ENCODE measurements around the gene MRAS. TPM values are rescaled to one million over a fixed set of nuclear protein-coding genes. Genes with fewer than 3 reads are reported as not detected.

Gene MRAS
- total and polyA plus RNA-seq, 2 of the 13 experiments (the other 11 are each of a cell fraction or from before 2014, with no cell fraction given), result 8.8 to 36.2 TPM

- no peak for TF ChIP-seq IRF1 (CRISPR knock-in tag; IDR thresholded peaks at IDR 0.05; ENCODE audit: low read depth)
- TF ChIP-seq KDM5A (IDR thresholded peaks at IDR 0.05; ENCODE audit: borderline replicate concordance, low read length), result no peak
- TF ChIP-seq RBAK (CRISPR knock-in tag; IDR thresholded peaks at IDR 0.05), result no peak
- no peak for TF ChIP-seq ZFP82 (CRISPR knock-in tag; IDR thresholded peaks at IDR 0.05; ENCODE audit: borderline replicate concordance)
- no peak; the same call in 1 of the 2 replicates for TF ChIP-seq PPARG (CRISPR knock-in tag; conservative IDR thresholded peaks at IDR 0.05)
- no peak for TF ChIP-seq ZBTB25 (CRISPR knock-in tag; IDR thresholded peaks at IDR 0.05)
- 0 out of 2 replicates have a peak, but pooled peaks have one; percentile 10 for TF ChIP-seq ZNF800 (CRISPR knock-in tag; IDR thresholded peaks at IDR 0.05)
- no peak for TF ChIP-seq ZNF564 (CRISPR knock-in tag; IDR thresholded peaks at IDR 0.05)
These were observed 50.6 kb downstream of the MRAS start (continued) for GRCh38 chr3:138398791-138399575.
